GM21515 (cell line): ENCODE data around the gene ARSK.

Experiments used
- ATAC-seq: cut with Tn5 transposase; IDR thresholded peaks from one replicate; pipeline ENCODE4 v1.9.1; 2021; ENCODE audit not compliant: unreplicated experiment

The ARSK gene

DNA sequence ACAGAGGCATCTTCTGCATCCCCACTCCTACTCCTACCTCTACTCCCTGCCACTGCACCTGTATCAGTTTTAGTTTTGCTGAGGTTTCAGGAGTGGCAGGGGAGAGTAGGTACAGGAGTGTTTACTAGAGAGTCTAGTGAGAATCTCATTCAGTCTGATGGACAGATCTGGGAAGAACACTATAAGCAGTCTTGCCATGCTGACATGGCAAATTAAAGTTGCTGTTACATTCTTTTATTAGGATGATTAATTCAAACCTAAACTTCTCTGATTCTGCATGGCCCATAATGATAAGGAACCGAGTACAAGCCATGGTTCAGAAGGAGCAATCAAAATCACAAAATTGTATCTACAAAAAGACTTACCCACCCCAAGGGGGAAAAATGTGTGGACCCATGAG lies 7.4 kb downstream of the ARSK start:
- ATAC-seq = no peak

DNA sequence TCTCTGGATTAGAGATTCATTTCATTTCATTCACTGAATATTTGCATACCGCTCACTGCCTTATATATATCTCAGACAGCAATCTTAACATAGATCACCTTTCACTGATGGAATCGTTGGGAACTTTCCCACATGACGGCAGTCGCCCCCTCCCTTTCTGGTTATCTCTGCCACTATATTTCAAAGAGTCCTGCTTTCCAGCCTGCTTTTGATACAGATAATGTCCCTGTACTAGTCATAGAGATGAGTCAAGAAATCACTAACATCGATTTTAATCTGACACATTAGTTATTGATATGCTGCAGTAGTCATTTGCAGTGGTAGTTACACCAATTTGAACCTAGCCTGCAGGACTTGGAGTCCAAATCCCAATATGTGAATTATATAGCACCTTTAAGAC lies 8.5 kb downstream of the ARSK start:
- ATAC-seq = no peak

DNA sequence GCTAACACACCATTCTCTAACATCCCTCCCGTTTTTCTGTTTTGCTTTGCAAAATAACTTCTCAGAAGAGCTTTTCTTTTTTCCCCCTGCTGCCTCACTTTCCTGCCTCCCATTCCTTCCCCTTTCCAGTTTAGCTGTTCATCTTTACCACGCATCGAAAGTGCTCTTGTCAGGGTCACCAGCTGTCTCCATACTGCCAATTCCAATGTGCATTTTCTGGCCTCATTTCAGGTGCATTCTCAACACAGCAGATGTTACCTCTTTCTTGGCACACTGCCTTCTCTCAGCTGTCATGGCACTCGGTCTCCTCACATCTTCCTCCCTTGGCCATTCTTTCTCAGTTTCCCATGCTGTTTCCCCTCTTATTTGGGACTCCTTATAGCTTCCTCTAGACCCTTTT lies 9.5 kb downstream of the ARSK start:
- ATAC-seq = no peak

DNA sequence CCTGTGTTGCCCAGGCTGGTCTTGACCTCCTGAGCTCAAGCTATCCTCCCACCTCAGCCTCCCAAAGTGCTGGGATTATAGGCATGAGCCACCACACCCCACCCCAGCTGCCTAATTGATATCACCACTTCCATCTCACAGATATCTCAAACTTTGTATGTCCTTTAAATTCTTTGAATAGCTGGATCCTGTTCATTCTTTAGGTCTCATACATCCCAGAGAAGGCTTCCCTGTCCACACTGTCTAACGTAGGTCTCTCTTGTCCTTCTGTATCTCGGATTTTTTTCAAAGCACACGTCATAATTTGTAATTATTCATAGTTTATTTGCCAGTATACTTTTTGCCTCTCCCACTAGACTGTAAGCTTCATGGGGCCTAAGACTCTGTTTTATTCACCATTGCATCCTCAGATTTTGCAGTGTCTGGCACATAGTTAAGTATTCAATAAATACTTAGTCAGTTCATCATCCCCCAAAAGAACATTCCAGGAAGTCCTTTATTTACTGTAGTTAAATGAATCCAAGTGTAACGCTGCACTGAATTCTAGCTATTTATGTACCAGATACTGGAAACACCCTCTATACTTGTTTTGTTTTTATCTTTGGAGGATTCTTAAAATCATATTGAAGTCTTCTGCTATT lies 10.5 kb downstream of the ARSK start:
- ATAC-seq = no peak

DNA sequence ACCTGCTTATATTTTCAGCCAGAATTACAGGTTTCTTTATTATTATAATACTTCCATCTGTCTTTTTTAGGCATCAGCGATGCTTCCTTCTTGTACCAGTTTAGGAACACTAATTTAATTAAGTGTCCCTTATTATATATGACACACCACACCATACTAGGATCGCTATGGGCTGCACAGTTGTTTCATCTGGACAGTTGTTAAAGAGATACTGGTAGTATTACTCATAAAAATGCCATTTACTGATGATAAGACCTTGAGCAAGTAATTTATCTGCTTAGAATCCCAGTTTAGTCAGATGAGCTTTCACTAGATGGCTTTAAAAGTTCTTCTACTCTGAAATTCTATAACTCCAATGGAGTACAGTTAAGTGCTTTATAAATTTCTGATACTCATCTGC lies 17.1 kb downstream of the ARSK start:
- ATAC-seq = no peak

DNA sequence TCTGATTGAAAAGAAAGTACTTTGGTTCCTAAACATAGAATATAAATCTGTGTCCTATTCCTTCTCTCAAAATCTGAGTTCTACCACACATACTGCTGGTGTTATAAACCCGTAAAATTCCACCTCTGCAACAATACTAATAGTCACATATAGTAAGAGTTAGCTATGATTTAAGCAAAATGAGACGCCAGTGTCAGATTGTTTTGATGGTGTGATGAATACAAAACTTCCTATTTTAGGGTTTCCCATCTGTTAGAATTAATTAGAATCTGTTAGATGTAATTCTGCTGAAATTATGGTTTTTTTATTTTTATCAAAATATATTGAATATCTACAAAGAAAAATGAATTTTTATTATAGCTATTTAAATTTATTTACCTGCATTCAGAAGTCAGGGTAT lies 26.7 kb downstream of the ARSK start:
- no peak for ATAC-seq

DNA sequence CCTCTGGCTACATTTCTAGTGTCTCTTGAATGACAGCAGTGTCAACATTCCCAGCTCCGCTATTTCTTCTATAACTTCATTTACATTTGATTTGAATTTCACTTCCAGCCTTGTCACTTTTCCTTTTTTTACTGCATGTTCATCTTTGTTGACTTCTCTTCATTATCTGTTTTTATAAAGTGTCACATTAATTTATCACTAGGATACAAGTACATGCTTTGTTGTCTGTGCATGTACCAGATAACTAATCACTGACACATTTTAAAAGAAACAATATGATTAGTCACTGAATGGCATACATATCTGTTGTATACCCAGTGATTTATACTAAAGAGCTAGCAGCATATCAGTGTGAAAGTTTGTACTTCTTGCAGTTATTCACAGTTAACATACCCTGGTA lies 29.1 kb downstream of the ARSK start:
- ATAC-seq = no peak

DNA sequence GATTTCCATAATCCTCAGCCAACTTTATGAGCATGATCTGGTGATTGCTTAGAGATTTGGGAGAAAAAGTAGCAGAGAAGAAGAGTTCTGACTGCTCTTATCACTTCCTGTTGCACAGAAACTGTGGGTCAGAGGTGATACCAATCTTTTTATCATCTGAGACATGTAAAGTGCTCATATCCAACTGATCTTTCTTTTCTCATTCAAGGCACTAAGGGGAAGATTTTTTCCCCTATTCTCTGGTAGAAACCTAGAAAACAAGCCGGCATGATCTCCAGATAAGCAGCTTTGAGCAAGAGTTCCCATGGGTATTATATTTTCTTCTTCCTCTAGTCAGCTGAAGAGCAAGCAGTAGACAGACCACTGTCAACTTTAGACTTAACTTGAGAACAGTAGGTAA lies 36.0 kb downstream of the ARSK start:
- no peak for ATAC-seq

DNA sequence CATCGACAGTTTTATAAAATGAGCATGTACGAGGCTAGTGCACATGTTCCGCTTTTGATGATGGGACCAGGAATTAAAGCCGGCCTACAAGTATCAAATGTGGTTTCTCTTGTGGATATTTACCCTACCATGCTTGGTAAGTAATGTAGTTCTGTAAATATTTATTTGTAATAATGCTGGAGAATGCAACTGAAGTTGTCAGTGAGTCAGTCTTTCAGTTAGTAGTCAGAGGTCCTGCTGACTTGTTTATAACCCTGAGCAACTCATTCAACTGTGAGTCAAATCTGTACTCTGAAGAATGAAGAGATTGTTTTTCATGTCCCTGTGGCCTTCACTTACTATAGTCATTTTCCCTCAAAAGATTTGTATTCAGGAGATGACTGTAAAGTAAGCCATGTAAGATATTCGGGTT lies 36.6 kb downstream of the ARSK start:
- peak; percentile 62 for ATAC-seq

DNA sequence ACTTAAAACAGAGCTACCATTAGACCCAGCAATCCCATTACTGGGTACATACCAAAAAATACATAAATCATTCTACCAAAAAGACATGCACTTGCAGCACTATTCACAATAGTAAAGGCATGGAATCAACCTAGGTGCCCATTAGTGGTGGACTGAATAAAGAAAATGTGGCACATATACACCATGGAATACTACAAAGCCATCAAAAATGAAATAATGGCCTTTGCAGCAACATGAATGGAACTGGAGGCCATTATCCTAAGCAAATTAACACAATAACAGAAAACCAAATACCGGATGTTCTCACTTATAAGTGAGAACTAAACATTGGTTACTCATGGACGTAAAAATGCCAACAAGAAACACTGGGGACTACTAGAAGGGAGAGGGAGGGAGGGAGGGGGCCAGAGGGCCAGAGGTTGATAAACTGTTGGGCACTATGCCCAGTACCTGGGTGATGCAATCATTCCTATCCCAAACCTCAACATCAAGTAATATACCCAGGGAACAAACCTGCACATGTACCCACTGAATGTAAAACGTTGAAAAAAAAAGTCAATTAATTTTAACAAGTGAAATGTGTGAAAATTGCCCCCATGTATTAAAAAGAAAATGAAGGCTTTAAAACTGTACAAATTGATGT lies 40.5 kb downstream of the ARSK start:
- no peak for ATAC-seq

DNA sequence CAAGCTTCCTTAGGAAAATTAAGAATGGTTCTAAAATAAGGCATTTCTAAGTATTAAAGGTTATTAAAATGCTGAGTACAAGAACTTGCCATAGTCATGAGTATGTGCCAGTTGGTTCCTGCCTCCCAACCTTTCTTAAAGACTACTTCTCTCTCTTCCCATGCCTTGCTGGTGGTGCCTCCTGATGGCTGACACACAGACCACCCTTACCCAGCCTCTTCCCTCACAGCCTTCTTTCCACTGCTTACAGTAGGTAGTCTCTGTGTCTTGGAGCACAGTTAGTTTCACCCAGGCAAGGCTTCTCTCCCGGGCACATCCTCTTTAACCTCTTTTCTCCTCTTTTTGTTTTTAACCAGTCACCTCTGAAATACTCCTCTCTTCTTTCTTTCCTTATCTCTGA lies 44.4 kb downstream of the ARSK start:
- ATAC-seq = no peak

DNA sequence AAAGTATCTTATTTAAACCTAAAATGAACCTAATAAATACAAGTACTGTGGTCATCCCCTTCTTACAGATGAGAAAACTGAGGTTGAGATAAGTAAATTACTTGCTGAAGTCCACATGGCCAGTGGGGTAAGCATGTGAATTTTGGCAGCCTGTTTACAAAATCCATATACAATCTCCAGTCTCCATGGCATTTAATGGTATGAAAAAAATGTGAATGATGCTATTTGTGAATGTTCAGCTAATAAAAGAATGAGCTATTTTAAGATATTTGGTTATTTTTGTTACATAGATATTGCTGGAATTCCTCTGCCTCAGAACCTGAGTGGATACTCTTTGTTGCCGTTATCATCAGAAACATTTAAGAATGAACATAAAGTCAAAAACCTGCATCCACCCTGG lies 45.7 kb downstream of the ARSK start:
- no peak for ATAC-seq

DNA sequence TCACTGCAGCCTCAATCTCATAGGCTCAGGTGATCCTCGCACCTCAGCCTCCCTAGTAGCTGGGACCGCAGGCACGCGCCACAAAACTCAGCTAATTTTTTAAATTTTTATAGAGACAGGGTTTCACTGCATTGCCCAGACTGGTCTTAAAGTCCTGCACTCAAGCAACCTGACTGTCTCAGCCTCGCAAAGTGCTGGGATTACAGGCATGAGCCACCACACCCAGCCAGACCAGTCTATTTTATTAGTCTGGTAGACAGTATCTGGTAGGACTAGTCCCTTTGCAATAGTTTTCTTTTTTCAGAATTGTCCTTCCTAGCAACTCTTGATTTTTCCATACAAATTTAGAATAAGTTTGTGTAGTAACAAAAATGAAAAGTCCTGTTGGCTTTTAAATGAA lies 50.9 kb downstream of the ARSK start:
- no peak for ATAC-seq

DNA sequence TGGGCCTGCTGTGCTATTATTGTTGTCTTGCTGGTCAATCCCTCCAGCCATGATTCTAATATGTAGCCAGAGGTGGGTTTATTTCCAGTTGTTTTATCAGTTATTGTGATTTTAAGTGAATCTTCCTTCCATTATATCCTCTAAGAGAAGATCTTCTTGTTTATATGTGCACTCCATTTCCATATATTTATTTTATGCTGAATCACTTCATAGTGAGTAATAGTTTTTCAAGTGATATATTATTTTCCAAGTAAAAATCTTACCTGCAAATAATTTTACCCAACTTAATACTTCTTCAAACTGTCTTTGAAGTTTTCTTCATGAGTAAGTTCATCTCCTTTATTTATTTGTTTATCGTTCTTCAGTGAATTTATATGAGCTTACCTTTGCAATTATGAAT lies 51.5 kb downstream of the ARSK start:
- no peak for ATAC-seq

DNA sequence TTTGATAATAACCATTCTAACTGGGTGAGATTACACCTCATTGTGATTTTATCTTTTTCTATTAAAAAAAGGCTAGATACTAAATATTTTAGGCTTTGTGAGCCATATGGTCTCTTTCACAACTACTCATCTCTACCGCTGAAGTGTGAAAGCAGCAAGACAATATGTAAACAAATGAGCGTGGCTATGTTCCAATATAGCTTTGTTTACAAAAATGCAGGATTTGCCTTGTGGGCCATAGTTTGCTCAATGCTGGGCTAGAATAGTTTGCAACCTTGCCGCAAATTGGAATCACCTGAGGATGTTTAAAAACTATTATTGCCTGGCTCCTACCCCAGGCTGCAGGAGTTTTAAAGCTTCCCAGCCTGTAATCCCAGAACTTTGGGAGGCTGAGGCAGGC lies 54.8 kb downstream of the ARSK start:
- ATAC-seq = no peak

DNA sequence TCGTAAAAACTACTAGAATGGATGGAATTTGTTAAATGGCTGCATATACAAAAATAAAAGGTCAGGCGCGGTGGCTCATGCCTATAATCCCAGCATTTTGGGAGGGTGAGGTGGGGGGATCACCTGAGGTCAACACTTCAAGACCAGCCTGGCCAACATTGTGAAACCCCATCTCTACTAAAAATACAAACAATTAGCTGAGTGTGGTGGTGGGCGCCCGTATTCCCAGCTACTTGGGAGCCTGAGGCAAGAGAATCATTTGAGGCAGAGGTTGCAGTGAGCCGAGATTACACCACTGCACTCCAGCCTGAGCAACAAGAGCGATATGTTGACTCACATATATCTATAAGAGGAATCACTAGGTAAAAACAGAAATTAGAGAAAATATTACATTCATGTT lies 55.6 kb downstream of the ARSK start:
- no peak for ATAC-seq

DNA sequence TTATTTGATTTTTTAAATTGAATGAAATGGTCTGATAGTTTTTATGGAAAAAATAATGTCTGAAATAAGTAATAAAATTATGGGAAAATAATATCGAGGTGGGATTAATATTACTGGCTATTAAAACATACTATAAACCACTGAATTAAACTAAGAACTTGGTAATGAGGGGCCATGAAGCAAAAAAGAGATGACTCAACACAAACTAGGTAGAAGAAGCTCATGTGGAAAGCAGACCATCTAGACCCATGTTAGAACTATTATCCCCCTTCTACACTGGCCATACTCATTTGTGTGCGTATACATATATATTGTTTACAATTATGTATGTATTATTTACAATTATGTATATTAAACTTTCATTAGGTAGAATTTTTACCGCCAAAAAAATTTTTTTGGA lies 56.5 kb downstream of the ARSK start:
- ATAC-seq = no peak

DNA sequence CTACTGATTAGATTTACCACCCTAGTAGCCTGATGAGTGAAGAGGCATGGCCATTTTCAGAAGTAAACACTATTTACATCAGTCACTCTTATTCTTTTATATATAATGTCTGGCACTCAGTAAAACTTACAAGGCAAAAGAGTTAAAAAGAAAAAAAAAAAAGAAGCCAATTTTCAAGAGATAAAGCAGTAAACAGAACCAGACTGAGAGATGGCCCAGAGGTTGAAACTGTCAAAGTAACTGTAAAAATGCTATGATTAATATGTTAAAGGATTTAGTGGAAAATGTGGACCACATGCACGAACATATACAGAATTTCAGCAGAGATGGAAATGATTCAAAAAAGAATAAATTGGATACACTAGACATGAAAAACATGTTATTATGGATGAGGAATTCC lies 58.6 kb downstream of the ARSK start:
- ATAC-seq = no peak

DNA sequence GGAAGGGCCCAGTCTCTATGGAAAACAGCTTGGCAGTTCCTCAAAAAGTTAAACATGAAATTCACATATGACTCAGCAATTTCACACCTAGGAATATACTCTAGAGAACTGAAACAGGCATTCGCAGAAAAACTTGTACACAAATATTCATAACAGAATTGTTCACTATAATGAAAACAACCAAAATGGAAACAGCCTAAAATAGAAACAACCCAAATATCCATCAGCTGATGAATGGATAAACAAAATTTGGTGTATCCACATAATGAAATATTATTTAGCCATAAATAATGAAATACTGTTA lies 60.2 kb downstream of the ARSK start:
- ATAC-seq = no peak

DNA sequence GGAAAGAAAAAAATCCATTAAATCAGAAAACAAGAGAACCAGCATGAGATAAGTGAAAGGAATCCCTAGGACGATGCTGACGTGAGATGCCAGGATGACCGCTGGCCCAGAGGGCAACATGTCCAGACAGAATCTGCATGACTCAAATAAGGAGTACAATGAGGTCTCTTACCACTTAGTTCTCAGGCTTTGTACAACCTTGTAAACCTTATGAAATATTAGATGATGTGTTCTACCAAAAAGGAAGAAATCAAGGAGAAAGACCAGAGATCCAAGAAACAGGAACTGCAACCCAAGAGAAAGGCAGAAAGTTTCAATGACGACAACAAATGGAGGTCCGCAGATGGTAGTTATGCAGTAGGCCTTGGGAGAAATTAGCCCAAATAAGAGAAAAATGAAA lies 62.2 kb downstream of the ARSK start:
- no peak for ATAC-seq

DNA sequence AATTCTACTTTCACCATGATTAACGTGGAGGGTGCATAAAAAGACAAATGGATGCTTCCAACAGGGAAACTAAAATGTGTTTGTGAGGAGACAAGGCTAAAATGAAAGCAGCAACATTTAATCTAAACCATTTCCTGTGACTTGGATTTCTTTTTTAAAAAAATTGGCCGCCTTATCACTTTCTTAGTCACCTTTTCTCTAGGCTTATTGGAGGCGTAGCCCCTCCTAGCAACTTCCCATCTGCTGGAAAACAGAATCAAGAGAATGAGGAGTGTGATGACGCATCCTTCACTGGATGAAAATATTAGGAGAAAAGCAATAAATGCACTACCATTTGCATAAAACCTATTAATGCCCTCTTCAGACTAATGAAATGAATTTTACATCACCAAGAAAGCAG lies 64.2 kb downstream of the ARSK start:
- ATAC-seq = no peak

DNA sequence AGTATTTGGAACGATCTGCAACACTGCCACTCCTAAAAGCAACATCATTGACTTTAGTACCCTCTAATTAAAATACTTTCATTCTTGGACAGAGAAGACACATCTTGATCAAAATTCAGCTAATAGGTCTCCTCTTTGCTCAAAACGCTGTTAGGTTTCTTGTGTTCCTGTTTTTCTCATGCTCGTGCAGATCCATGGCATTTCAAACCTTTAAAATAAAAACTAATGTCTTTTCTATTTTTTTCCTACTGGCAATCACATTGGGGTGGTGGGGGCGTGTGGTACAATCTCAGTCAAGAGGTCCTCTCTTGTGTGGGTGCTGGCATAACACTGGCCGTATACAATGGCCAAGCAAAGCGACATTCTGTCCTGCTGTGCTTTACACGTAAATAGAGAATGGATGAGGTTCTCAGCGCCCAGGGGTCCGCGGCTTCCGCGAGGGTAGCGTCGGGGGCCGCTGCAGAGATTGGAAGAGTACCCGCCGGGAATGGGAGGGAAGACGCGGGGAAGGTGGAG lies 64.7 kb downstream of the ARSK start:
- ATAC-seq = no peak
